22Rv1 (cell line): ENCODE results near the gene OPN1LW.

ENCODE experiments used
- CTCF ChIP-seq: fragments of 450-650 bp; IDR thresholded peaks from 2 replicates; pipeline ENCODE4 v1.5.1; 2017; ENCODE audit warnings: mild to moderate bottlenecking
- ZFX ChIP-seq: fragments of 450-650 bp; IDR thresholded peaks from 2 replicates; pipeline ENCODE4 v1.6.1; 2017; ENCODE audit warnings: antibody characterized with exemption, borderline replicate concordance

GRCh38 chrX:154142950-154143745 lies 895 bp upstream of the OPN1LW start:
- TF ChIP-seq CTCF (no peak), ZFX (no peak)
